ENCODE data around the gene CCDC43.
"Not testable (repeated sequence)": the region's sequence is repeated elsewhere in the genome, so short reads cannot be mapped to it uniquely, and the experiment has no call there.

CCDC43 gene, protein sequence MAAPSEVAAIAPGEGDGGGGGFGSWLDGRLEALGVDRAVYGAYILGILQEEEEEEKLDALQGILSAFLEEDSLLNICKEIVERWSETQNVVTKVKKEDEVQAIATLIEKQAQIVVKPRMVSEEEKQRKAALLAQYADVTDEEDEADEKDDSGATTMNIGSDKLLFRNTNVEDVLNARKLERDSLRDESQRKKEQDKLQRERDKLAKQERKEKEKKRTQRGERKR

DNA sequence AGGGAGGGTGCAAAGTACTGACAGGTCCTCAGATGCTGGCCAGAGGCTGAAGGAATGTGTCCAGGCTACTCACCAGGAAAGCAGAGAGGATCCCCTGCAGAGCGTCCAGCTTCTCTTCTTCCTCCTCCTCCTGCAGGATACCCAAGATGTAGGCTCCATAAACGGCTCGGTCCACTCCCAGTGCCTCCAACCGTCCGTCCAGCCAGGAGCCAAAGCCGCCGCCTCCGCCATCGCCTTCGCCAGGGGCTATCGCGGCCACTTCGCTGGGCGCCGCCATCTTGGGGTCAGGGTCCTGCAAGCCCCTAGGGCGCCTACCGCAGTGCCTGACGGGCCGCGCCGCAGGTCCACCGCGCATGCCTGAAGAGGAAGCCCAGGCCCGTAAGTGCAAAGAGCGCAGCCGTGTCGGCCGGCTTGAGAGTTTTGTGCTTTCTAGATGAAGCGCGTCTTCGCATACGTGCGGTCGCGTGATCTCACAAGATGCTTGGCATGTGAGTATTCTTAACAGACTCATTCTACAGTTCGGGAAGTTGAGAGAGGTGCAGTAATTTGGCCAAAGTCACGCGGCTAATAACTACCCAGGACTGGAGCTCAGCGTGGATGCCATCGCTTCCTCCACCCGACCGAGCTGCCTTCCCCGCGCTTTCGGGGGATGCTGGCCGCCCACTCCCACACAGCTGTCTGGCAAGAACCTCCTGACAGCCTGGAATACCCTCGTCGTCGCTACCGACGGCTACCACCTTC is at the start of gene CCDC43:
CCDC43 (minus strand) TSS at position 300 of the 741 bp plus-strand sequence; CDS start at position 277, 23 bp downstream.
- DNase-seq, result peak; percentile 34 to 90 (median 76)

DNA sequence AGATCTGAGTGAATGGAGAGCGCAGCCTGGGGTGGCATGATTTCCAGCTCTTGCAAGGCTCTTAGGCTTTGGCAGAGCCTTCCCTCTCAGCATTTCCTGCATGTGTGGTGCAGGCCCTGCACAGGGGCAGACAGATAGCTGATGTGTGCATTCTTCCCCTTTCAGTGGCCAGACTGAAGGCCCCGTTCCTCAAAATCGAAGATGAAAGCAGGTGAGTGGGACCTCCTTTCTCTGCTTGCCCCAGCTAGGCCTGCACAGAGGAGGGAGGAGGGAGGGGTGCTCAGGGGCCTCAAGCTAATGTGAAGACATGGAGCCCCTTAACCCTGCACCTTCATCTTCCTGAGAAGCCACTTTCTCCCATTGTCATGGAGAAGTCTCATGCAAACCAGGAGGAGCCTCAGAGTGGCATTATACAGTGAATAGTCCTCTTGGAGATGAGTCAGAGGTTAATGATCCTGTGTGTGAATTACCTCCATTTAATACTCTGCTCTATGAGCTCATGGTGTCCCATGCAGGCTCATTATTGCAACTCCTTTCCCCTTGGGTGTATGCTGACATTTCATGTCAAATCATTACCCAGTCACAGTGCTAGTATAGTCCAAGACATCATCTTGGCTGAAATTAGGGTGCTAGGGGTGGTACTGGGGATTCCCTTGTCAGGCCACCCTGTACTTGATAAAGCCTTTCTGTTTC is 48.8 kb upstream of the CCDC43 start:
- no peak for DNase-seq

DNA sequence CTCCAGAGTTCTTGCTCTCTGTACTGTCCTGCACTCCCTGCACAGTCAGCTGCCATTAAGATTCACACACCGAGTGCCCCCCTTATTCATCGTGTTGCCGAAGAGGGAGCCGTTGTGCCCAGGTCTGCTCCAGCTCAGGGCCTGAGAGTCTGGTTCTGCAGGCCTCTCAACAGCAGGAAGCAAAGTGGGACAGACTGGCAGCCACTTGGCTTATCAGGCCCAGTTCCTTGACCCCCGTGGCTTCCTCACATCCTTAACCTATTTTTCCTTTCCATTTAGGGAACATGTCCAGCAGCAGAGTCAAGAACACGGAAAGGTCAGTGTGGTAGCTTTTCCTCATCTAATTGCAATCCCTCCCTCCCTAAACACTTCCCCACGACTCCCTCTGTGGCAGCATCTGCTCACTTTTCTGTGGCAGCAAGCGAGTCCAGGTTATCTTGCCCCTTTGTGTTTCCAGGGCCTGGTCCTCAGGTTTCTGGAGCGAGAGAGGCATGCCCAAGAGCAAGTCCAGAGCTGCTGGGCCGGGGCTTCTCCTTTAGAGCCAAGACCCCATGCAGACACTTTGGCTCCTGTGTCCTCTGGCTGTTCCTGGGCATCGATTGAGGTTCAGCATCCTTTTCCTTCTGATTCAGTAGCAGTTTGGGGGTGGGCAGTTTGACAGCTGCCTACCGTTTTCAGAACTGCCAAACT is 47.1 kb upstream of the CCDC43 start:
- no peak for DNase-seq

DNA sequence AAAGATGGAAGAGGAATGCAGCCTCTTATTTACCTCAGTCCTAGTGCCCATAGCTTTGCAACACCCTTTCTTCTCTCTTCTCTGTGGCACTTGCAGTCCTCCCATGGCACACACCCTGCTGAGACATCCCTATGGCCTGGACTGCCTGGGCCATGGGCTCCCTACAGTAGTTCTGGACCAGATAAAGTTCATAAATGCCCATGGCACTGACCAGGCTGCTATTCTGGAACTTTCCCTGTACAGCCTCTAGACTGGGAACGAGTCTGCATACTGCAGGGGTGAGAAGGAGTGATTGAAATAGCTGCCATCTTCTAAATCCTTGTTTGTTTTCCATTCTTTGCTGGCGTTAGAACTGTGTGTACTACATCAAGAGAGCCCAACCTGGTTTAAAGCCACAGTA is 44.7 kb upstream of the CCDC43 start:
- no peak for DNase-seq

DNA sequence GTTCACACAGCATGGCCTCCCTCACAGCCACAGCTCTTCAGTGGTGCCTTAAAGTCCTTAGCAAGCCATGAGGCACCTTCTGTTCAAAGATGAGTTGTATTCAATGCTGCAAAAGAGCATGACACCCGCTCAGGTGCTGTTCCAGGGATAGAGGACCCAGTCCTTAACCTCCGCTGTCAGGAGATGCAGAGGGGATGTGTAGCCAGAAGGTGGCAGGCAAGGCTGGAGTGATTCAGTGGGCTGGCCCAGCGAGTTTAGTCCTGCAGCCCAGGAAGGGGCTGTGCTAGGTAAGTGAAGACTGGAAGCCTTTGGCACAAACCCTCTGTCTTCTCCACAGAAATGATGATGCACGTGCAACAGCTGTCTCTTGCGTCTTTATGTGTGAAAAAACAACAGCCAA is 44.2 kb upstream of the CCDC43 start:
- DNase-seq, result peak in 1 of 56 donors; percentile 5

DNA sequence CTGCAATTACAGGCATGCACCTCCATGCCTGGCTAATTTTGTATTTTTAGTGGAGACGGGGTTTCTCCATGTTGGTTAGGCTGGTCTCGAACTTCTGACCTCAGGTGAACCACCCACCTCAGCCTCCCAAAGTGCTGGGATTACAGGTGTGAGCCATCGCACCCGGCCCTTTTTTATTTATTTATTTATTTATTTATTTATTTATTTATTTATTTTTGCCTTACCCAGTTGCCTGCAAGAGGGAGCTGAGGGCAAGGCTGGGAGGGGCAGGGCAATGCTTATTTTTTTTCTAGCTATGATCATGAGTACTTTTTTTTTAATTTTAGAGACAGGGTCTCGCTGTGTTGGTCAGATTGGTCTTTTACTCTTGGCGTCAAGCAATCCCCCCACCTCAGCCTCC is 36.5 kb upstream of the CCDC43 start:
- not testable (repeated sequence) for DNase-seq

DNA sequence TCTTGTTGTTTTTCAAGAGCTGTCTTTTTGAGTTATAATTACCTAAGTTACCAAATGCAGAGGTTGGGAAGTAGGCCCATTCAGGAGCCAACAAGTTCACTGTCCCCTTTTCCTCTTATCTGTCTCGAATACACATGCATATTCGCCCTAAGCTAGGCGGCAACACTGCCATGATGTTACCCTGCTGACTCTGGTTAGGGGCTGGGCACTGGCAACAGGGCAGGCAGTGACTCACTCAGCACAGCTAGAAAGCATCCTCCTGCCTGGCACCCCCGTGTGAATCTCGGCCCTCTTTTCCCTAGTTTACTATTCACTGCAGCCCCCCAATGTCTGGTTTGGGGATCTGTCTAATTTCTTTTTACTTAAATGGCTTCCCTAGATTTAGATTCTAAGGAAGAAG is 32.7 kb upstream of the CCDC43 start:
- DNase-seq, result no peak

DNA sequence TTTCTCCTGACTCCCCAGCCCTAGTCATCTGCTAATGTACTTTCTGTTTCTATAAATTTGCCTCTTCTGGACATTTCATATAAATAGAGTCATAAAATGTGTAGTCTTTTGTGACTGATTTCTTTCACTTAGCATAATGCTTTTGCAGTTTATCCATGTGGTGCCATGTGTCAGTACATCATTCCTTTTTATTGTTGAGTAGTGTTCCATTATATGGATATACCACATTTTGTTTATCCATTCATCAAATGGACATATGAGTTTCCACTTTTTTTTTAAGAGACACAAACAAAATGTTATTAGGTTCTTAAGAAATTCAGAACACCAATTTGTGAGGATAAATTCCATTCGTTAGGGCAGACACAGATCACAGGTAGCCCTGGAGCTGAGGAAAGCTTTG is 29.9 kb upstream of the CCDC43 start:
- DNase-seq, result no peak

DNA sequence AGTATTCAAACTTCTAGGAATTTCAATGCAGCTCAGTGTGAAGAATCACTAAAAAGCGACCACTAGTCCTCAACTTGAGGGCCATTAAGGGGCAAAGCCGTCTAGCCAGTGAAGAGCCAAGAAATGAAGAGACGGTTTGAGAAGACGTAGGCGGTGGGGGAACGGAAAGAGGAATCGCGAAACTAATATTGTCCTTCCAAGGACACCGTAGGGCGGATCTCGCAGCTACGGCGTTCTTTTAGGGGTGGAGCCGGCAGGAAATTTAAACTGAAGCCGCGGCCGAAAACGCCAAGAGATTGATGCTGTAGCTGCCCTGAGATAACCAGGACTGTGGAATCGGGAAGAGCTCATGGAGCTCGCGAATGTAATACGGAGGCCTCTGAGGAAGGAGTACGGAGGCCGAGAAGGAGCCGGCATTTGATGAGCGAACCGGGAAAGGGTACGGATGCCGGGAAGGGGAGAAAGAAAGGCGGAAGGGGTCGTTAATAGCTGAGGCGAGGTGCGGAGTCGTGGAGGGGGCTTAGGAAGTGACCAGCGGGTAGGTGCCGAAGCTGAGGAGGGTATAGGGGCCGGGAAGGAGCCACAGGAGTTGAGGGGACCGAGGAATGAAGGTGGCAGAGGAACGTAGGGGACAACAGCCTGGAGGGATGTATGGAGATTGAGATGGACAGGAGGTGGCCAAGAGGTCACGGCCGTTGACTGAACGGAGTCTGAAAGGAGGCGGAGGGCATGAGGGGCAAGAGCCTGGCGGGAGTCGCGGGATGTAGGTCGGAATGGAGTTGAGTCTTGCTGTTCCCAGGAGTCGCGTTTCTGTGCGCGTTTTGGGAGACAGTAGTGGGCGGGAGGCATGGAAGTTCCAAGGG is 19.1 kb upstream of the CCDC43 start, which contains the start of gene DBF4B:
DBF4B (plus strand) TSS at position 265 of the 863 bp plus-strand sequence; CDS start at position 421, 156 bp downstream.
- DNase-seq, result peak in 55 of 56 donors; percentile 22 to 88 (median 63)

DNA sequence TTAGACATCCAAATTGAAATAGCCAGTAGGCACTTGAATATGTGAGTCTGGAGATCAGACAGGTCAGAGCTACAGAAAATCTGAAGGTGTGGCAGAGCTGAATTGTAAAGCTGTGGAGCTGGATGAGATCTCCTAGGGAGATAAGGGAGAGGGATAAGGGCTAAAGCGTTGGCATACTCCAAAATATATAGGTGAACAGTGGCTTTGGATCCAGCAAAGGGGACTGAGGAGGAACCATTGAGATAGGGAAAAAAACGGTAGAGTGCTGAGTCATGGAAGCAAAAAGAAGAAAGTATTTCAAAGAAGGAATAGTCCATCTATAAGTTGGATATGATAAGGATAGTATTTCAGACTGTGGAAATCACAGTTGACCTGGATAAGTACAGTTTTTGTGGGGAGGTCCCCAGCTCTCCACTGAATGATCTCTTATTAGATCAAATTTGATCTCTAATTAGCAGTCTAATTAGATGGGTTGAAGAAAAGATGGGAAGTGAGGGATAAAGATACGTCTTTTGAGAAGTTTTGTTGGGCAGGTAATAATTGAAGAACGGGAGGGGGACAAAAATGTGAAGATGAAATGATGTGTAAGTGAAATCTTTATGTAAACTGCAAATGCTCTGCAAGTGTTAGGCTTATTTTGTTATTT is 18.3 kb upstream of the CCDC43 start:
- DNase-seq, result no peak

DNA sequence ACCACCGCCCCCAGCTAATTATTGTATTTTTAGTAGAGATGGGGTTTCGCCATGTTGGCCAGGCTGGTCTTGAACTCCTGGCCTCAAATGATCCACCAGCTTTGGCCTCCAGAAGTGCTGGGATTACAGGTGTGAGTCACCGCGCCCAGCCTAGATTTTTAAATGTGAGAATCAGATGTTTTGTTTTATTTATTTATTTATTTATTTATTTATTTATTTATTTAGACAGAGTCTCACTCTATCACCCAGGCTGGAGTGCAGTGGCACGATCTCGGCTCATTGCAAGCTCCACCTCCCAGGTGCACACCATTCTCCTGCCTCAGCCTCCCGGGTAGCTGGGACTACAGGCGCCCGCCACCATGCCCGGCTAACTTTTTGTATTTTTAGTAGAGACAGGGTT is 10.7 kb upstream of the CCDC43 start:
- DNase-seq, result not testable (repeated sequence)

DNA sequence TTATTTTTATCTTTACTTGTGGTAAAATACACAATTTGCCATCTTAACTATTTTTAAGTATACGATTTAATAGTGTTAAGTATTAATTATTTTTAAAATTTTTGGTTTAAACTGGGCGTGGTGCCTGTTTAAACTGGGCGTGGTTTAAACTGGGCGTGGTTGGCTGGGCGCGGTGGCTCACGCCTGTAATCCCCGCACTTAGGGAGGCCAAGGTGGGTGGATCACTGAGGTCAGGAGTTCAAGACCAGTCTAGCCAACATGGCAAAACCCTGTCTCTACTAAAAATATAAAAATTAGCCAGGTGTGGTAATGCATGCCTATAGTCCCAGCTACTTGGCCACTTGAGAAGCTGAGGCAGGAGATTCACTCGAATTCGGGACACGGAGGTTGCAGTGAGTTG is 4.0 kb upstream of the CCDC43 start:
- no peak for DNase-seq

DNA sequence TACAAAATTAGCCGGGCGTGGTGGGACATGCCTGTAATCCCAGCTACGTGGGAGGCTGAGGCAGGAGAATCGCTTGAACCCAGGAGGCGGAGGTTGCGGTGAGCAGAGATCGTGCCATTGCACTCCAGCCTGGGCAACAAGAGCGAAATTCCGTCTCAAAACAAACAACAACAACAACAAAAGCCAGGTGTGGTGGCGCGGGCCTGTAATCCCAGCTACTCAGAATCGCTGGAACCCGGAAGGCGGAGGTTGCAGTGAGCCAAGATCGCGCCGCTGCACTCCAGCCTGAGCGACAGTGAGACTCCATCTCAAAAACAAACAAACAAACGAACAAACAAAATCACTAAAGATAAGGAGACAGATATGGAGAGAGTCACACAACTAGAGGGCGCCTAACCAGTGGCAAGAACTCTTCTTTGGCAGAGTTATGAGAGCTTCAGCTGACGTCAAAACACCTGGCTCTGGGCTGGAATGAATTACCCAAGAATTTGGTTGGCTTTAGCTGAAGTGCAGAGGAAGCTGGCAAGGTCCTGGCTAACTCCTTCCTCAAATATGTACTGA is 1.2 kb upstream of the CCDC43 start:
- DNase-seq, result not testable (repeated sequence)

DNA sequence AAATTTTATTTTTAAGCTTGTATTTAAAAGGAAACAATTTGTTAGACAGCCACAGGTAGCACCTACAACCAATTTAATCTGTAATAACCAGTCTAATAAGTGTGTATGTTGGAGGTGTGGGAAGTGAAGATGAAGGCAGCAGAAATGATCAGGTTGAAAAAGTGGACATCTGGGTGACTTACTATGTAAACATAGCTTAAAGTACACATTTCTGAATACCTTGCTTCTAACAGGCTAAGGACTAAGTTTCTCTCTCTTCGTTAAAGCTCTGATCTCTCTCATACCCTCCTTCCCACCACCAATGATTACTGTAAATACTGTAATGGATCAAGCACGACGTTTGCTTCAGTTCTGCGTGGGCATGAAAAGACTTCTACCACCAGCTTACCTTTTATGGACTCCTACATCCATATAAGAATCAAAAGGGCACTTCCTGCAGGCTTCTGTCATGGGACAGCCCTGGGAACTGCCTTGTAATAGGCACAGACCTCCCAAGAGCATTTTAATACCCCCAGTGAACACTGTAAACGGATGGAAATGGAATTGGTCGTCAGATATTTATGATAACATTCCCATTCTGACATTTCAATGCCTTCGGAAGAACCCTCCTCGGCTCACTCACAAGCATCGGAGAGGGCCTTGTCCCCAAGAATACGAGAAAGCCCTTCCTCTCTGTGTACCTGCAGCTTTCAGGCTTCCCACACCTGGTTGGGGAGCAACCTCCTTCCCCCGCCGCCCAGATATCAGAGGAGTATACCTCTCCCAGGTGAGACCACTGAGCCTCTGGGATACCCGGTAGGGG is 700 bp downstream of the CCDC43 start:
- DNase-seq, result peak in 2 of 56 donors; percentile 22 to 35

DNA sequence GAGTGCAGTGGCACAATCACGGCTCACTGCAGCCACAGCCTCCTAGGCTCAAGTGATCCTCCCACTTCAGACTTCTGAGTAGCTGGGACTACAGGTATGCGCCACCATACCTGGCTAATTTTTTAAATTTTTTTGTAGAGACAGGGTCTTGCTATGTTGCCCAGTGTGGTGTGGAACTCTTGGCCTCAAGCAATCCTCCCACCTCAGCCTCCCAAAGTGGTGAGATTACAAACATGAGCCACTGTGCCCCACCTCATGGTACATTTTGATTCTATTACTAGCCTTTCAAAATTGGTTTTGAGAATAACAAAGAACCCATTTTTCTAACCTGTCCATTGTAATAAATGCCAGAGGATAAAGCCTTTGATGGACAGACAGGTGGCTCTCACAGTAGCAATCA is 1.4 kb downstream of the CCDC43 start:
- DNase-seq, result no peak

DNA sequence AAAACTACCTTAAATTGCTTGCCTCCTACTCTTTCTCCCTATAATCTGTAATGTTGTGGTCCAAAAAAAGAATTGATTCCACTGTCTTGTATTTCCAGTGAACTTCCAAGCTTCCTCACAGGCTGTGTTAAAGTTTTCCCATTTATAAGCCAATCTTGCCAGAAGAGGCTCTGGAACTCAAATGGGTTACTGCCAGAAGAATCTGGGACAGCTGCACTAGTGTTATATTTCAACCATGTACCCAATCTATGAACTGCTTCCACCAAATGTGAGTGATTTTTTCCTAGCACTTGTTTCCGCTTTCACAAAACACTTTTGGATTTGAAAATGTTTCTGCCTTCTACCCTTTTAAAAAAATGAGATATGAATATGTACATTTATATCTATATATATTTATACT is 1.8 kb downstream of the CCDC43 start:
- DNase-seq, result no peak

DNA sequence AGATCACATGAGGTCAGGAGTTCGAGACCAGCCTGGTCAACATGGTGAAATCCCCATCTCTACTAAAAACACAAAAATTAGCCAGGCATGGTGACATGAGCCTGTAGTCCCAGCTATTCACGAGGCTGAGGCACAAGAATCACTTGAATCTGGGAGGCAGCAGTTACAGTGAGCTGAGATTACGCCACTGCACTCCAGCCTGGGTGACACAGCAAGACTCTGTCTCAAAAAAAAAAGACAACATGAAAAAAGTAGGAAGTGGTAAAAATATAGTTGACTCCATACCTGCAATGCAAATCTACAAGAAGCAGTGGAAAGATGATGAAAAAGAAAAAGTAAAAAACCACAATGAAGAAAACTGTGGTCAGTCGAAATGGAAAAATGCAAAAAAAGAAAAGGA is 6.3 kb downstream of the CCDC43 start:
- not testable (repeated sequence) for DNase-seq

DNA sequence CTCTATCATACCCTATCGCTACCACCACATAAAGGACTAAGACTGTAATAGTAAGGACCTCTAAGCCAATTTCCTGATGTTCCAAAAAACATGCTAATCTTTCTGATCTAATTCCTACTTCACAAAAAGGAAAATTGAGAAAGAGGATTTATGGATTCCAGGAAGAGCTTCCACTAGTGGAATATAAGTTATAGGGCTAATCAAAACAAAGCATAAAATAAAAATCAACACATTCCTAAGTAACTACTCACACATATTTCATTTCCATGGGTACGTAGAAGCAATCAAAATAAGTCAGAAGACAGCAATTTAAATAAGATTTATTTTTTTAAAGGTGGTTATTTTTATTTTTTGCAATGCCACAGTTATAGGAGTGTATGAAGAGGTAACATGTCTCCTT is 12.4 kb downstream of the CCDC43 start:
- no peak for DNase-seq

DNA sequence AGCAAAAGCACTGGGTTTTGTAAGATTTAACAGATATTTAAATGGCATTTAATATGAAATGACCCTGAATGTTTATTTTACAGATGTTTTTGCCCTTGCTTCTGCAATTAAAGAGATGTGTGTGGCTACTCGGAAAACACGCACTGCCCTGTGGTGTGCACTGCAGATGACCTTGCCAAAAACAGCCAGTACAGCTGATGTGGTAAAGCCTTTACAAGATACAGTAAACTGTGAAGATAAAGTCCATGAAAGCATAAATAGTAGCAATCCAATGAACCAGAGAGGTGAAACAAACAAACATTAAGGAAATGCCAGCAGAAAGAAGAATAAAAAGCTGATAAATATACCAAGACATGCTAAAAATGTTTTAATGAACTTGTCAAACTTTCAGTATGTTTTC is 15.7 kb downstream of the CCDC43 start:
- DNase-seq, result no peak
